Kidney (tissue), 14 donors: Measurements from ENCODE around the gene NAB2. TPM values are rescaled to one million over a fixed set of nuclear protein-coding genes. Genes with fewer than 3 reads are reported as not detected.
"Not testable (repeated sequence)": the region's sequence is repeated elsewhere in the genome, so short reads cannot be mapped to it uniquely, and the experiment has no call there.

ENCODE experiments used
- DNase-seq, 5 donors: peaks; one replicate each; pipeline ENCODE4 v3.0.0-alpha.2; 2013 to 2020
- FAIRE-seq: peaks from 2 replicates; lab custom pipeline; 2012; peaks lifted over from hg19 to GRCh38; lab: Jason Lieb, UNC
- H3K27ac ChIP-seq, 2 donors: one replicate each; pipeline ENCODE4 v1.7.0; 2013; ENCODE audit warnings: low read depth in 2 of 2, low read length in 2 of 2, inconsistent platforms in 1 of 2
- H3K27me3 ChIP-seq: one replicate; pipeline ENCODE4 v1.7.1; 2013; ENCODE audit warnings: low read length, inconsistent platforms; ENCODE audit not compliant: control insufficient read depth, insufficient read depth
- H3K36me3 ChIP-seq, 3 donors: one replicate each; pipeline versions ENCODE4 v1.7.0 to v1.7.1; 2013; ENCODE audit warnings: low read length in 3 of 3, control low read depth in 1 of 3, inconsistent platforms in 1 of 3; ENCODE audit not compliant: insufficient read depth in 3 of 3, control insufficient read depth in 2 of 3
- H3K4me1 ChIP-seq, 3 donors: one replicate each; pipeline versions ENCODE4 v1.7.0 to v1.7.1; 2013; ENCODE audit warnings: low read length in 3 of 3, inconsistent platforms in 1 of 3, low read depth in 1 of 3; ENCODE audit not compliant: control insufficient read depth in 2 of 3, insufficient read depth in 2 of 3
- H3K4me3 ChIP-seq, 3 donors: one replicate each; pipeline versions ENCODE4 v1.7.0 to v1.8.1; 2013; ENCODE audit warnings: low read length in 3 of 3, control low read depth in 1 of 3, inconsistent platforms in 1 of 3
- H3K9ac ChIP-seq, 3 donors: one replicate each; pipeline versions ENCODE4 v1.7.0 to v1.7.1; 2013; ENCODE audit warnings: low read length in 3 of 3, control low read depth in 1 of 3, inconsistent platforms in 1 of 3
- H3K9me3 ChIP-seq, 3 donors: one replicate each; pipeline versions ENCODE4 v1.7.0 to v1.7.1; 2013; ENCODE audit warnings: low read length in 3 of 3, control low read depth in 1 of 3, inconsistent platforms in 1 of 3; ENCODE audit not compliant: control insufficient read depth in 2 of 3, insufficient read depth in 1 of 3
- intact Hi-C: fragments of 100-400 bp; cut with DNase I; formaldehyde crosslinking; loops from one replicate; pipeline ENCODE4 v1.11.1; 2022
- polyA plus RNA-seq: library from polyadenylated mRNA; stranded (reverse); fragments of 350-450 nt; fragmentation: Illumina TruSeq; extraction: RNeasy Lipid Tissue Mini Kit (QIAGEN cat#74804); gene quantifications from one replicate; pipeline ENCODE4 v1.2.3, GENCODE V29; 2014; ENCODE audit warnings: low read depth, low replicate concordance; ENCODE audit not compliant: insufficient read depth
- total RNA-seq: library from RNA; stranded (reverse); fragmentation: NEBNext Ultra II Directional; extraction: Animal tissue kit (Norgen Biotek cat#: 25700); gene quantifications from one replicate; pipeline ENCODE4 v1.2.1, GENCODE V29; 2021
- TF ChIP-seq, protein P1 (sequence below): IDR thresholded peaks from 3 replicates; pipeline ENCODE4 v1.5.1; 2012; ENCODE audit warnings: mild to moderate bottlenecking, moderate library complexity, borderline replicate concordance; ENCODE audit not compliant: insufficient read depth; ENCODE audit errors: extremely low read depth
- donor health status: control.
- donor health status: control.
- donor health status: control.
- donor health status: control.
- donor health status: control.
- donor health status: DM: yes; HTN: yes; CAD: no.
- donor health status: Normal renal cell carcinoma (clear cell type).

NAB2 gene
- total and polyA plus RNA-seq, 2 donors from 2014 or later, result 13.9 to 28.0 TPM

GRCh38 chr12:57116580-57117281, 27.8 kb downstream of the NAB2 start:
- Histone ChIP-seq H3K4me1 (peaks cover 0 to 6% (median 0%) of the 10 kb centered on the region in 3 donors), H3K9me3 (no peaks in the 10 kb centered on the region), H3K27me3 (no peaks in the 10 kb centered on the region), H3K36me3 (no peaks in the 10 kb centered on the region), H3K4me3 (no peak overlapping the region), H3K27ac (no peak overlapping the region), H3K9ac (no peak overlapping the region)
- intact Hi-C loops, result no loop called here
- no peak for DNase-seq
- TF ChIP-seq, protein P1, sequence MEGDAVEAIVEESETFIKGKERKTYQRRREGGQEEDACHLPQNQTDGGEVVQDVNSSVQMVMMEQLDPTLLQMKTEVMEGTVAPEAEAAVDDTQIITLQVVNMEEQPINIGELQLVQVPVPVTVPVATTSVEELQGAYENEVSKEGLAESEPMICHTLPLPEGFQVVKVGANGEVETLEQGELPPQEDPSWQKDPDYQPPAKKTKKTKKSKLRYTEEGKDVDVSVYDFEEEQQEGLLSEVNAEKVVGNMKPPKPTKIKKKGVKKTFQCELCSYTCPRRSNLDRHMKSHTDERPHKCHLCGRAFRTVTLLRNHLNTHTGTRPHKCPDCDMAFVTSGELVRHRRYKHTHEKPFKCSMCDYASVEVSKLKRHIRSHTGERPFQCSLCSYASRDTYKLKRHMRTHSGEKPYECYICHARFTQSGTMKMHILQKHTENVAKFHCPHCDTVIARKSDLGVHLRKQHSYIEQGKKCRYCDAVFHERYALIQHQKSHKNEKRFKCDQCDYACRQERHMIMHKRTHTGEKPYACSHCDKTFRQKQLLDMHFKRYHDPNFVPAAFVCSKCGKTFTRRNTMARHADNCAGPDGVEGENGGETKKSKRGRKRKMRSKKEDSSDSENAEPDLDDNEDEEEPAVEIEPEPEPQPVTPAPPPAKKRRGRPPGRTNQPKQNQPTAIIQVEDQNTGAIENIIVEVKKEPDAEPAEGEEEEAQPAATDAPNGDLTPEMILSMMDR, result no peak
- no peak for FAIRE-seq

- no peak for FAIRE-seq
- intact Hi-C loops, result no loop called here
- Histone ChIP-seq H3K27ac (no peak overlapping the region), H3K4me3 (no peak overlapping the region), H3K9ac (no peak overlapping the region), H3K4me1 (no peaks in the 10 kb centered on the region), H3K9me3 (no peaks in the 10 kb centered on the region), H3K27me3 (no peaks in the 10 kb centered on the region), H3K36me3 (no peaks in the 10 kb centered on the region)
- TF ChIP-seq, protein P1, result no peak
- DNase-seq, result no peak
Measured at GRCh38 chr12:57118711-57119271, 29.9 kb downstream of the NAB2 start.

DNA sequence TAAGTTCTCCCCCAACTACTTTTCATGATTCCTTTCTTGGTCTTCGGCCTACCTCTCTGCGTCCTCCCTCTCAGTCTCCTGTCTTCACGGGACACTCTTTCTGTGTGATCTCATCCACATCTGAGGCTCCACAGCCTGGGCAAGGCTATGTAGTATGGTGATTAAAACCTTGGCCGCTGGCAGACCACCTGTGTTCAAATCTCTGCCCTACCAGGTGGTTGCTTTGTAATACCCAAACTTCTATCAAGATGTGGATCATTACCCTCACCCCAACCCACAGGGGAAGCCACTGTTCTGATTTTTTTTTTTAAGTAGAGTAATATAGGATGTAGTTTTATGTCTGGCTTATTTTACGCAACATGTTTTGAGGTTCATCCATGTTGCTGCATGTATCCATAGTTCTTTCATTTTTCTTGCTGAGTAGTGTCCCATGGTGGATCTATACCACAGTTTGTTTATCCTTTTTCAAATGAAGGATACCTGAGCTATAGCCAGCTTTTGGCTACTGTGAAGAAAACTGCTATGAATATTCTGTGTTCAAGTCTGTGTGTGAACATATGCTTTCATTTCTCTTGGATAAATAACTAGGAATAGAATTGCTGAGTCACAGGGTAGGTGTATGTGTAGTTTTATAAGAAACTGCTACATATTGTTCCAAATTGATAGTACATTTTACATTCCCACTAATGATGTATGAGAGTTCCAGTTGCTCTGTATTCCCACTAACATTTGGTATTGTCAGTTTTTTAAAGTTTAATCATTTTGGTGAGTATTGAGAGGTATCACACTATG, 30.6 kb downstream of the NAB2 start:
- TF ChIP-seq, protein P1, result no peak
- Histone ChIP-seq H3K27ac (no peak overlapping the region), H3K4me1 (no peaks in the 10 kb centered on the region), H3K27me3 (no peaks in the 10 kb centered on the region), H3K9me3 (no peaks in the 10 kb centered on the region), H3K36me3 (no peaks in the 10 kb centered on the region), H3K9ac (no peak overlapping the region), H3K4me3 (no peak overlapping the region)
- intact Hi-C loops, result loop anchor here (5.0 kb wide), 1 partner anchor 58 kb away; no protein-coding TSS in a partner anchor
- DNase-seq (no peak), FAIRE-seq (no peak)

GRCh38 chr12:57120718-57121117, 31.8 kb downstream of the NAB2 start:
- intact Hi-C loops, result loop anchor here (5.0 kb wide), 1 partner anchor 57 kb away; no protein-coding TSS in a partner anchor
- not testable (repeated sequence) for H3K9me3 ChIP-seq

More at GRCh38 chr12:57120718-57121117, 31.8 kb downstream of the NAB2 start:
- not testable (repeated sequence) for H3K27ac ChIP-seq, H3K4me1 ChIP-seq, H3K27me3 ChIP-seq, H3K9ac ChIP-seq, DNase-seq, H3K4me3 ChIP-seq, FAIRE-seq, H3K36me3 ChIP-seq
